C4-2B (cell line): ENCODE results near the gene GADD45B.
A peak's percentile ranks its signal among the peaks of the same experiment; 100 is the strongest.

Experiments used
- H3K27ac ChIP-seq: fragments of 450-650 bp; 2 replicates; pipeline ENCODE4 v1.5.1; 2017
- CTCF ChIP-seq: fragments of 450-650 bp; conservative IDR thresholded peaks from 2 replicates; pipeline ENCODE4 v1.5.1; 2017; ENCODE audit warnings: mild to moderate bottlenecking
- ZFX ChIP-seq: fragments of 450-650 bp; IDR thresholded peaks from 2 replicates; pipeline ENCODE4 v1.6.1; 2017

Gene GADD45B

GRCh38 chr19:2476451-2477140 lies 669 bp downstream of the GADD45B start:
- TF ChIP-seq CTCF: no peak
- no peak for TF ChIP-seq ZFX
- peak overlapping the region; percentile 86 for H3K27ac ChIP-seq

- H3K27ac ChIP-seq: peak overlapping the region; percentile 86
- TF ChIP-seq ZFX (no peak), CTCF (no peak)
Observed at GRCh38 chr19:2477141-2477710, 1.3 kb downstream of the GADD45B start.

GRCh38 chr19:2477732-2478191 lies 1.8 kb downstream of the GADD45B start:
- TF ChIP-seq ZFX (no peak), CTCF (no peak)
- H3K27ac ChIP-seq: peak overlapping the region; percentile 86

- peak overlapping the region; percentile 86 for H3K27ac ChIP-seq
- TF ChIP-seq ZFX: no peak
Observed at GRCh38 chr19:2478278-2478755, 2.4 kb downstream of the GADD45B start.

- peak overlapping the region; percentile 86 for H3K27ac ChIP-seq
- TF ChIP-seq CTCF (no peak), ZFX (no peak)
Observed at GRCh38 chr19:2478756-2479555, 3.0 kb downstream of the GADD45B start.

GRCh38 chr19:2479556-2480194 lies 3.7 kb downstream of the GADD45B start:
- H3K27ac ChIP-seq: peak overlapping the region; percentile 86
- TF ChIP-seq ZFX (no peak), CTCF (no peak)

GRCh38 chr19:2481466-2481865 lies 5.5 kb downstream of the GADD45B start:
- no peak overlapping the region for H3K27ac ChIP-seq
- TF ChIP-seq CTCF (no peak), ZFX (no peak)
